Keratinocyte (primary cell): ENCODE data around the gene OR52W1.

ENCODE experiments used
- CTCF ChIP-seq, 3 experiments: IDR thresholded peaks in 1 of 3; conservative IDR thresholded peaks in 1 of 3; optimal IDR thresholded peaks in 1 of 3; 2 replicates in 2 of 3; 3 replicates in 1 of 3; pipeline versions ENCODE3 to v1.5.1; 2011; ENCODE audit warnings: low read length in 3 of 3, mild to moderate bottlenecking in 3 of 3, moderate library complexity in 2 of 3, control low read depth in 1 of 3, inconsistent platforms in 1 of 3; ENCODE audit not compliant: insufficient read depth in 2 of 3; ENCODE audit errors: extremely low read depth in 1 of 3
- EZH2 ChIP-seq: IDR thresholded peaks from one replicate; pipeline ENCODE4 v1.6.1; 2012; ENCODE audit warnings: inconsistent platforms, mild to moderate bottlenecking, low read length, moderate library complexity

GRCh38 chr11:6219359-6219758 lies 20.3 kb downstream of the OR52W1 start:
- TF ChIP-seq CTCF (optimal IDR thresholded peaks at IDR 0.05 in 1 of 3, IDR thresholded peaks at IDR 0.05 in 1 of 3, conservative IDR thresholded peaks at IDR 0.05 in 1 of 3; ENCODE audit: extremely low read depth in 1 of 3, insufficient read depth in 2 of 3, low read length in 3 of 3) = no peak
- no peak for TF ChIP-seq EZH2
